ENCODE data around the gene KCTD1. TPM values are rescaled to one million over a fixed set of nuclear protein-coding genes. Genes with fewer than 3 reads are reported as not detected.

The KCTD1 gene
- total and polyA plus RNA-seq, 11 donors, result 4.8 to 21.8 (median 8.9) TPM

GRCh38 chr18:26409091-26409490, 139.3 kb downstream of the KCTD1 start:
- no peak for DNase-seq
- Histone ChIP-seq H3K9me3 (peaks cover 0 to 7% (median 0%) of the 10 kb centered on the region in 12 donors), H3K27ac (no peak overlapping the region), H3K4me1 (no peaks in the 10 kb centered on the region), H3K36me3 (no peaks in the 10 kb centered on the region), H3K27me3 (no peaks in the 10 kb centered on the region), H3K4me3 (no peak overlapping the region)
- TF ChIP-seq POLR2A (IDR thresholded peaks at IDR 0.05) (no peak), CTCF (IDR thresholded peaks at IDR 0.05) (no peak)
- intact Hi-C loops (cut with DNase I), result loop anchor here in 6 of 10 donors (5.0 to 10.0 kb wide), 8 partner anchors 146 to 556 kb away; no protein-coding TSS in a partner anchor
- 81 to 86% (median 83%) methylated on average over 4 of the region's 4 CpGs for WGBS, 4 donors
- no peak for ATAC-seq

DNA sequence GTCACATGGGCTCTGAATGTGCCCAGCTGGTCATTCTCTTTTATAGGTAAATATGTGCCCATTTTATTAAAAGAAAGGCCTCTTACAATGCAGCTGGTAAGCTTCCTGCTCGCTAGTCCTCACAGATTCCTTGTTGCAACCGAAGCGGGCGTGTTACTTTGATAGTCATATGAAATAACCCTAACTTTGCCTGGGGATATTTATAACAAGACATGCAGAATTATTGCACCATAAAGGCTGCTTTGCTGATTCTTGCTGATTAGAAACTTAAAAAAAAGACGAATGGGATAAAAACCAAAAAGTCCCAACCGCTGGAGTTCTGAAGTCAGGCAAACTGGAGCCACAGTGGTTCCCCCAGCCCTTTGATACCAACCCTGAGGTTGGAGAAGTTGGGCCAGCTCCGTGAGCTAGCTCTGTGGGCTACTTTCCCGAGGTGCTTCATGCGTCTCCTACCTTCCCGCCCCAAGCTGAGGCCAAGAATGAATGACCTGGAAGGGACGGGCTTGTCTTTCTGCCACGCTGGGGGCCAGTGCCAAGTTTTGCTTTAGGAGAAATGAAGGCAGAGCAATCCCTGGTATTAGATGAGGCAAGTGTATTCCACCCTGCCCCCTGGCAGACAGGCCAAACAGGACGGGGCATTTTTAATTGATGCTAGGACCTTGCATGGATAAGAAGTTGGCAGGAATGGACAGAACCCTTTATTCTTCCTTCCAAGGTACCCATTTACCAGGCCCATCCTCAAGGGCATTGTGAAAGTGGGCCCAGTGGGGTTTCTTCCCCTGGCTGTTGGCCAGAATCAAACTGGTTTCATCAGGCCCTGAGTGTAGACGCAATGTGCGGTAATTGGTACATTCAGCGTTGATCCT, 140.4 kb downstream of the KCTD1 start:
- peaks cover 0 to 7% (median 0%) of the 10 kb centered on the region in 12 donors for H3K9me3 ChIP-seq
- intact Hi-C loops (cut with DNase I), result loop anchor here in 6 of 10 donors (5.0 to 10.0 kb wide), 8 partner anchors 147 to 557 kb away; no protein-coding TSS in a partner anchor
- no peak overlapping the region for H3K4me3 ChIP-seq
- 84 to 92% (median 88%) methylated on average over 16 of the region's 16 CpGs for WGBS, 4 donors
- ATAC-seq (no peak), DNase-seq (no peak)
- no peaks in the 10 kb centered on the region for H3K36me3 ChIP-seq
- H3K4me1 ChIP-seq, result no peaks in the 10 kb centered on the region
- H3K27ac ChIP-seq, result no peak overlapping the region
- TF ChIP-seq CTCF (IDR thresholded peaks at IDR 0.05), result no peak
- no peak for TF ChIP-seq POLR2A (IDR thresholded peaks at IDR 0.05)
- H3K27me3 ChIP-seq, result no peaks in the 10 kb centered on the region

GRCh38 chr18:26406854-26407517, 141.4 kb downstream of the KCTD1 start:
- Histone ChIP-seq H3K27me3 (no peaks in the 10 kb centered on the region), H3K9me3 (no peaks in the 10 kb centered on the region), H3K4me1 (no peaks in the 10 kb centered on the region), H3K27ac (no peak overlapping the region), H3K4me3 (no peak overlapping the region), H3K36me3 (no peaks in the 10 kb centered on the region)
- DNase-seq (no peak), ATAC-seq (no peak)
- 73 to 78% (median 77%) methylated on average over 14 to 15 of the region's 15 CpGs for whole genome bisulfite sequencing, 4 donors
- intact Hi-C loops (cut with DNase I), result loop anchor here in 6 of 10 donors (5.0 to 10.0 kb wide), 8 partner anchors 148 to 558 kb away; no protein-coding TSS in a partner anchor
- no peak for TF ChIP-seq POLR2A (IDR thresholded peaks at IDR 0.05)
- no peak for TF ChIP-seq CTCF (IDR thresholded peaks at IDR 0.05)

- Histone ChIP-seq H3K27ac (no peak overlapping the region), H3K9me3 (no peaks in the 10 kb centered on the region), H3K4me3 (no peak overlapping the region), H3K27me3 (no peaks in the 10 kb centered on the region), H3K4me1 (no peaks in the 10 kb centered on the region), H3K36me3 (no peaks in the 10 kb centered on the region)
- 84 to 91% (median 87%) methylated on average over 10 to 12 of the region's 12 CpGs for WGBS, 4 donors
- TF ChIP-seq CTCF (IDR thresholded peaks at IDR 0.05) (no peak), POLR2A (IDR thresholded peaks at IDR 0.05) (no peak)
- no peak for DNase-seq
- intact Hi-C loops (cut with DNase I), result loop anchor here in 6 of 10 donors (5.0 to 10.0 kb wide), 8 partner anchors 148 to 558 kb away; no protein-coding TSS in a partner anchor
- ATAC-seq, result no peak
These were observed 142.0 kb downstream of the KCTD1 start for GRCh38 chr18:26406324-26406723.
